Ecto neural progenitor cell (in vitro differentiated cells): ENCODE results near the gene TRIM71.
"Not testable (repeated sequence)": the region's sequence is repeated elsewhere in the genome, so short reads cannot be mapped to it uniquely, and the experiment has no call there.

Experiments used
- DNase-seq: peaks from one replicate; pipeline ENCODE4 v3.0.0-alpha.2; 2018; ENCODE audit warnings: low spot score

The TRIM71 gene

GRCh38 chr3:32817558-32818228, at the start of gene TRIM71:
TRIM71 (plus strand) TSS chr3:32817997; CDS start chr3:32818081, 84 bp downstream.
- DNase-seq = peak; percentile 76

GRCh38 chr3:32778389-32778788, 39.4 kb upstream of the TRIM71 start:
- no peak for DNase-seq

GRCh38 chr3:32780071-32780734, 37.6 kb upstream of the TRIM71 start:
- no peak for DNase-seq

GRCh38 chr3:32780735-32781210, 37.0 kb upstream of the TRIM71 start:
- peak; percentile 97 for DNase-seq

DNA sequence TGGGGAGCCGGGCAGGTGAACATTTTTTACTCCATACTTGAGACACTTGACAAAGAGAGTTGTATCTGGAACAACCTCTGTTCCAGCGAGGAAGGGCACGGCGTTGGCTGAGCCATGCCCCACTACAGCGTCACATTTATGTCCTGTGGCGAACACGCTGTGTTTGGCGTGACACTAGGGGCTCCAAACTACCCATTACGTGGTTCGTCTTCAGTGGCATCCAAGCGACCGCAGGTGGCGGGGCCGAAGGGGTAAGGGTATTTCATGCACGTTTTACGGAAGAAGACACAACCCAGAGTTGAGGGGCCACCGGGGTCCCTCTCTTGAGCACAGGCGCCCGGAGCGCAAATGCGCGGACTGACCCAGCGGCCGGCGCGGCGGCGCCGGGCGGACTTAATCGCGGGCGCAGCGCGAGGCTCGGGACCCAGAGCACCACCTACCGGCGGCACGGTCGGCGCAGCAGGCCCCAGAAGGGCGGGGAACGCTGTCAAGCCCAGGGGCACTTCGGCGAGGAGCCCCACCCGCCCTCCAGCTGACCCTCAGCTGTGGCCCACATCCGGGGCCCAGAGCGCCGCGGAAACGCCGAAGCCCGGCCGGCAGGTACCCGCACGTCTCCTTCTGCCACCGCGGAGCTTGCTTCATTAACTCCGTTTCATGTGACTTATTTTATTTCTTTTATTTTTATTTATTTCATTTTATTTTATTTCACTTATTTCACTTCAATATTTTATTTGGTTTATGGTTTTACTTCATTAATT, 36.4 kb upstream of the TRIM71 start:
- peak; percentile 93 for DNase-seq

DNA sequence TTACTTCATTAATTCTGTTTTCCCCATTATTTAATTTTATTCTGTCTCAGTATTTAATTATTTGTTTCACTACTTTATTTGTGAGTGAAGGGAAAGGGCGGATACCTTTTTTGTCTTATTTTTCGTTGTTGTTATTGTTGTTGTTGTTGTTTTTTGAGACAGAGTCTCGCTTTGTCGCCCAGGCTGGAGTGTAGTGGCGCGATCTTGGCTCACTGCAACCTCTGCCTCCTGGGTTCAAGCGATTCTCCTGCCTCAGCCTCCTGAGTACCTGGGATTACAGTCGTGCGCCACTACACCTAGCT, 35.9 kb upstream of the TRIM71 start:
- DNase-seq = not testable (repeated sequence)

DNA sequence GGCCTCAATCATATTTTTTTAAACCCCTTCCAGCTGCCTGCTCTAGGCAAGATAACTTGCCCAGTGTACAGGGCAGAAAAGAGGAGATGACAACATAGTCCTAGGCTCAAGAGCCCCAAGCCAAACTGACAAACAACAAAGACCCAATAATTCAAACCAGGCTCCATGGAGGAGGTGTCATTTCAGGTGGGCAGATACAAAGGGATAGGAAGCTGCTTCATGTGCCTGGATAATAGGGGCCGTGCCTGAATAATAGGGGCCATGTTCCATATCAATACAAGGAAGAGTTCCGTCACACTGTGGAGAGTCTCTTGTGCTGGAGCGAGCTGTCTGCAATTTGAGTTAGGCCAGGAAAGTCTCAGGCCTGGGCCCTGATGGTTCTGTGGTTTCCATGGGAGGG, 35.4 kb upstream of the TRIM71 start:
- no peak for DNase-seq

DNA sequence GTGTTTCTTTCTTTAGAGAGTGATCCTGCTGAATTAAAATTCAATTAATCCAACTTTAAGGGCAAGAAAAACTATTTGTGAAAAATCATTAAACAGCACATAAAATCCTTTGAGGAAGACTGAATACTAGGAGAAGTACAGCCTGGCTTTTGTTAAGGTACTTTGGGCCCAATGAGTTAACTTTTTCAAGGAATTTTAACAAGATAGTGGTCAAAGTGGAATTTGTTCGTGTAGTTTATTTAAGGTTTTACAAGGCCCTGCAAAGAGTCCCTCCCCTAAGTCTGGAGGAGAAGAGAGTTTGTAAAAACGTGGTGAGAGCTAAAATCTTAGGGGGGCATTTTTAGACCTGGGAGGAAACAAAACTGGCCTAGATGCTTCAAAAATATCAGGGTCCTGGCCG, 26.0 kb upstream of the TRIM71 start:
- no peak for DNase-seq

GRCh38 chr3:32794487-32795308, 23.1 kb upstream of the TRIM71 start:
- no peak for DNase-seq

- DNase-seq = not testable (repeated sequence)
Measured at GRCh38 chr3:32796384-32796950, 21.3 kb upstream of the TRIM71 start.

DNA sequence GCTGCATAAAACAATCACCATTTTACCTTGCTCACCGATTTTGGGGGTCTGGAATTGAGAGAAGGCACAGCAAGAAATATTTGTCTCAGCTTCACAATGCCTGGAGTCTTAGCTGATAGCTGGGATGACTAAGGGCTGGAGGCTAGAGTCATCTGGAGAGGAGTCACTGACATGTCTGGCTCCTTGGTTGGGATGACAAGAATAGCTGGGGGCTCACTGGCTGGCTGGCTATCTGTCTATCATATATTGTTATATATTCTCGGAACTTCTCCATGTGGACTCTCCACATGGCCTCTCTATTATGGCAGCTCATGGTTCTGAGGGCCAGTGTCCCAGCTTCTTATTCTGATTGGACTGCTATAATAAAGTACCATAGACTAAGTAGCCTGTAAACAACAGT, 20.0 kb upstream of the TRIM71 start:
- DNase-seq = no peak

- DNase-seq = not testable (repeated sequence)
Measured at GRCh38 chr3:32801440-32801839, 16.4 kb upstream of the TRIM71 start.

- no peak for DNase-seq
Measured at GRCh38 chr3:32813180-32813579, 4.6 kb upstream of the TRIM71 start.

DNA sequence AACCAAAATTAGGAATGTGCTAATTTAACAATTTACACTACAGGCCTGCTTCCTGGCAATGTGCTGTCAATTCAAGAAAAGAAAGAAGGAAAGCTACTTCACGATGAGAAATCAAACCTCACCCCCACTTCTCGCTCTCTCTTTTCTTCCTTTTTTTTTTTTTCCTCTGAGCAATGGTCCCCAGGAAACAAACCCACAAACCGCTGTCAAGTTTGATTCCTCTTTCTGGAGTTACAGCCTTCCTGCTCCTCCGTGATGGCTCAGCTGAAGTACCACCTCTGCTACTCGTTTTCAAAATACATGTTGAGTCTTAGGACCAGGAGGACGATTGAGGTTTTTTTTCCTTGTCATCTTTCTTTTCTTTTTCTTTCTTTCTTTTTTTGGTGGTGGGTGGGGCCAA, 3.4 kb upstream of the TRIM71 start:
- DNase-seq = no peak

DNA sequence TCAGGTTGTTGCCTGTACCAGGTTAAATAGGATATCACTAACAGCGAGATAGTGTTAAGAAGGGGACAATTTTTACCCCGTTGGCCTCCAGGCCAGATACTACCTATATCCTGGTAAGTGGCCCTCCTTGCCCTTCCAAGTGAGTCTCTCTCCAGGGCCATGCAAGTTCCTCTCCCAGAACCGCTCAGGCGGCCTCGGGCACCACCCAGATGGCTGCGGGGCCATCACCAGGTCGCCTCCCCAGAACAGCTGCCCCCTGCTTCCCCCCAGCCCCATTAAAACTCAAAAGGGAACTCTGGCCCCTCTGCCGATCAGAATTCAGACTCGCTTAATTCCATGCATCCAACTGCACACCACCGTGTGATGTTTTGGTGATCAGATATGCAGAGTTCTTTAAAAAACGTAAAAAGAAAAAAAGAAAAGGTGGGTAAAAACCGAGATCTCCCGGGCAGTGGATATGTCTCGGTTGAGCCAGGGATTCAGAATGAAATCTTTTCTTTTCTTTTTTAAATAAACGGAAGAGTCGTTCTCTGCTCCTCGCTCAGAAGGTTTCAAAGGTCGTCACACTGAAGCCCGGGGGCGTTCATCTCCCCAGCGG, 1.9 kb upstream of the TRIM71 start:
- DNase-seq = peak; percentile 74

- peak; percentile 94 for DNase-seq
Measured at GRCh38 chr3:32816439-32817256, 1.1 kb upstream of the TRIM71 start.

DNA sequence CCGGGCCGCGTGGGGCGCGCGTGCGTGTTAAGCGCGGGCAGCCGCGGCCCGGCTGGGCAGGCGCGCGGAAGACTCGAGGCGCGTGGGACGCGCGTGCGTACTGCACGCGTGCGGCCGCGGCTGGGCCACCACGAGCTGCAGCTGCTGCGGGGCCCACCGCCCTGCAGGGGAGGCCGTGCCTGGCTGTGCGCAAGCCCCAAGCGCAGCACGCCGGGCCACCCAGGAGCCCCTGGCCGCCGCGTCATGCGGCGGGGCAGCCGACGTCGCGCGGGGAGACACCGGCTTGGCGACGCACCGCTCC, 590 bp upstream of the TRIM71 start:
- no peak for DNase-seq

DNA sequence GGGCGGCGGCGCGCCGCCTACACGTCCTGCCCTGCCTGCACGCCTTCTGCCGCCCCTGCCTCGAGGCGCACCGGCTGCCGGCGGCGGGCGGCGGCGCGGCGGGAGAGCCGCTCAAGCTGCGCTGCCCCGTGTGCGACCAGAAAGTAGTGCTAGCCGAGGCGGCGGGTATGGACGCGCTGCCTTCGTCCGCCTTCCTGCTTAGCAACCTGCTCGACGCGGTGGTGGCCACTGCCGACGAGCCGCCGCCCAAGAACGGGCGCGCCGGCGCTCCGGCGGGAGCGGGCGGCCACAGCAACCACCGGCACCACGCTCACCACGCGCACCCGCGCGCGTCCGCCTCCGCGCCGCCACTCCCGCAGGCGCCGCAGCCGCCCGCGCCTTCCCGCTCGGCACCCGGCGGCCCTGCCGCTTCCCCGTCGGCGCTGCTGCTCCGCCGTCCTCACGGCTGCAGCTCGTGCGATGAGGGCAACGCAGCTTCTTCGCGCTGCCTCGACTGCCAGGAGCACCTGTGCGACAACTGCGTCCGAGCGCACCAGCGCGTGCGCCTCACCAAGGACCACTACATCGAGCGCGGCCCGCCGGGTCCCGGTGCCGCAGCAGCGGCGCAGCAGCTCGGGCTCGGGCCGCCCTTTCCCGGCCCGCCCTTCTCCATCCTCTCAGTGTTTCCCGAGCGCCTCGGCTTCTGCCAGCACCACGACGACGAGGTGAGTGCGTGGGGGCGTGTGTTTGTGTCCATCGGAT, 602 bp downstream of the TRIM71 start:
- no peak for DNase-seq

DNA sequence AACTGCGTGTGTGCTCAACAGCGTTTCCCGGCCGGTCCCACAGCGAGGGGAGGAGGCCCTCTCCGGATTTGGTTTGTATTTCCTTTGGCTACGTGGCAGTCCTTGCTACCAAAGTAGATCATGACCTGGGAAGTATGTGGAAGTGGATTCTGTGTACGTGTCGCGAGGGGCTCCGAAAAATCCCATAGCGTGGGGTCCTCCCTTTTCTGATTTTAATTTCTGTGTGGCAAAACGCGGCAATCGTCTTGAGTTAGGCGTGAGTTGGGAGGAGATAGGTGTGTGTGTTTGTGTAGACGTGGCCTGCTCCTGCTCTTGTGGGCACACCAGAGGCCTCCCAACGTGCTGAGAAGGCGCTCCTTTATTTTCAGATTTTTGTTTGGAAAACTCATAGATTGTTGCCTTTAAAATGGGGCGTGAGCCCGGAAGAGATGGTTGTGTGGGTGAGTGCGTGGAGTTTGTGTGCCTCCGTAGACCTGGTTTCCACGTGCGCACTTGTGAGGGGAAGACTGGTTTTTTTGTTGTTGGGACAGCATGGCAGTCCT, 1.2 kb downstream of the TRIM71 start:
- DNase-seq = no peak
